HAP-1 (cell line): ENCODE measurements around the gene TIMMDC1.

ENCODE experiments used
- DNase-seq, 2 experiments: peaks; one replicate each; pipeline ENCODE4 v3.0.0-alpha.2; 2016 to 2020; ENCODE audit warnings: low spot score in 2 of 2
- H3K27me3 ChIP-seq: fragments of 250-450 bp; sonication (Bioruptor Pico); 2 replicates; pipeline ENCODE4 v1.5.1; 2020; ENCODE audit warnings: low read depth, mild to moderate bottlenecking, moderate library complexity
- H3K36me3 ChIP-seq: fragments of 250-450 bp; sonication (Bioruptor Pico); replicated peaks from 2 replicates; pipeline ENCODE4 v1.5.1; 2020; ENCODE audit warnings: mild to moderate bottlenecking
- H3K4me1 ChIP-seq: fragments of 250-450 bp; sonication (Bioruptor Pico); 2 replicates; pipeline ENCODE4 v1.5.1; 2020; ENCODE audit warnings: mild to moderate bottlenecking
- H3K4me3 ChIP-seq: fragments of 250-450 bp; sonication (Bioruptor Pico); 2 replicates; pipeline ENCODE4 v1.5.1; 2020; ENCODE audit warnings: mild to moderate bottlenecking, moderate library complexity
- H3K9me3 ChIP-seq: fragments of 250-450 bp; sonication (Bioruptor Pico); 2 replicates; pipeline ENCODE4 v1.5.1; 2020; ENCODE audit warnings: mild to moderate bottlenecking, moderate library complexity
- in situ Hi-C: fragments of 300-500 bp; cut with MboI; formaldehyde crosslinking; loops from 3 replicates; pipeline ENCODE4 v1.14.3; 2020; ENCODE audit warnings: low sequenced_read_pairs, inconsistent platforms, mixed read lengths

The TIMMDC1 gene

DNA sequence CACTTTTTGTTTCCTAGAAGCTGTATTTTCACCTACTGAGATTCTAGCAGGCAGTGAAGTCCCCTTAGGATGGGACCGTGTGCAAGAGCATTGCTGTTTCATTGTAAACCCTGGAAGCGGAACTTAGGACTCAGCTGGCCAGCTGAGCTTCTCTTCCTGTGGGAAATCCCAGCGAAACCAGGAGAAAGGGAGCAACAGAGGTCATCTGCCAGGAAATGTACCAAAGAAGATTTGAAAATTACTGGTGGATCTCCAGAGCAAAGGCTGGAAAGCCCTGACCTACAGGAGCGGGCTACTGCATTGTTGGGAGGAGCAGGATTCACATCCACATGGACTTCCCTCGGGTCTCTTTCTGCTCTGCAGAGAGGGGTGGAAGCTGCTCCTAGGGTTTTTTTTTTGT is 73.3 kb downstream of the TIMMDC1 start:
- H3K9me3 ChIP-seq = no peaks in the 10 kb centered on the region
- no peaks in the 10 kb centered on the region for H3K4me1 ChIP-seq
- H3K4me3 ChIP-seq = no peak overlapping the region
- no peaks in the 10 kb centered on the region for H3K36me3 ChIP-seq
- in situ Hi-C loops = no loop called here
- H3K27me3 ChIP-seq = no peaks in the 10 kb centered on the region; the same call in 1 of the 2 replicates
- no peak for DNase-seq
